ENCODE measurements around the gene CCDC167. TPM values are rescaled to one million over a fixed set of nuclear protein-coding genes. Genes with fewer than 3 reads are reported as not detected.

CCDC167 gene
- total RNA-seq, 1 donor from 2014 or later: 29.7 TPM

- H3K27me3 ChIP-seq (ENCODE audit: control insufficient read depth, insufficient read depth, low read length): peaks cover 4% of the 10 kb centered on the region
- no peak overlapping the region for H3K4me3 ChIP-seq (ENCODE audit: low read depth, low read length)
- FAIRE-seq (no peak), DNase-seq (ENCODE audit: low read depth) (no peak)
- no peaks in the 10 kb centered on the region for H3K36me3 ChIP-seq (ENCODE audit: control insufficient read depth, insufficient read depth, low read length)
- TF ChIP-seq, protein P1, sequence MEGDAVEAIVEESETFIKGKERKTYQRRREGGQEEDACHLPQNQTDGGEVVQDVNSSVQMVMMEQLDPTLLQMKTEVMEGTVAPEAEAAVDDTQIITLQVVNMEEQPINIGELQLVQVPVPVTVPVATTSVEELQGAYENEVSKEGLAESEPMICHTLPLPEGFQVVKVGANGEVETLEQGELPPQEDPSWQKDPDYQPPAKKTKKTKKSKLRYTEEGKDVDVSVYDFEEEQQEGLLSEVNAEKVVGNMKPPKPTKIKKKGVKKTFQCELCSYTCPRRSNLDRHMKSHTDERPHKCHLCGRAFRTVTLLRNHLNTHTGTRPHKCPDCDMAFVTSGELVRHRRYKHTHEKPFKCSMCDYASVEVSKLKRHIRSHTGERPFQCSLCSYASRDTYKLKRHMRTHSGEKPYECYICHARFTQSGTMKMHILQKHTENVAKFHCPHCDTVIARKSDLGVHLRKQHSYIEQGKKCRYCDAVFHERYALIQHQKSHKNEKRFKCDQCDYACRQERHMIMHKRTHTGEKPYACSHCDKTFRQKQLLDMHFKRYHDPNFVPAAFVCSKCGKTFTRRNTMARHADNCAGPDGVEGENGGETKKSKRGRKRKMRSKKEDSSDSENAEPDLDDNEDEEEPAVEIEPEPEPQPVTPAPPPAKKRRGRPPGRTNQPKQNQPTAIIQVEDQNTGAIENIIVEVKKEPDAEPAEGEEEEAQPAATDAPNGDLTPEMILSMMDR (IDR thresholded peaks at IDR 0.05; ENCODE audit: insufficient read depth, low read length, severe bottlenecking): no peak
Observed at GRCh38 chr6:37507690-37508421, 8.2 kb upstream of the CCDC167 start.

GRCh38 chr6:37507077-37507476 lies 7.4 kb upstream of the CCDC167 start:
- H3K36me3 ChIP-seq (ENCODE audit: control insufficient read depth, insufficient read depth, low read length): no peaks in the 10 kb centered on the region
- FAIRE-seq: no peak
- no peaks in the 10 kb centered on the region for H3K27me3 ChIP-seq (ENCODE audit: control insufficient read depth, insufficient read depth, low read length)
- no peak overlapping the region for H3K4me3 ChIP-seq (ENCODE audit: low read depth, low read length)
- no peak for DNase-seq (ENCODE audit: low read depth)
- TF ChIP-seq, protein P1 (IDR thresholded peaks at IDR 0.05; ENCODE audit: insufficient read depth, low read length, severe bottlenecking): no peak

DNA sequence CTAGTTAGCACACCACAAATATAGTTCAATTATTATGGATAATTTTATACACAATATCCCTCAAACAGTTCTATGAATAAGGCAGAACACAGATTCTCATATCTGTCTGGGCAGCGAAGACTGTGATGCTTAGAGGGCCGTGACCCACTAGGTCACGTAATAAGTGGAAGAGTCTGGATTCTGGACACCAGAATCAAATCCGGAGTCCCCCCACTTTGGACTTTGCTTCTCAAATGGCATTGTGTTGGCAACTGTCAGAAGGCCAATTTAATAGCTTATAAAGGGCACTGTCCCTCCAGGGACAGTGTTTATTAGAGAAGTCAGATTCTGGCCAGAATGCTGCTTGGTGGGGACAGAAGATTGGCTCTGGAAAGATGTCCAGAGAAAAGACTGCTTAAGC lies 6.8 kb upstream of the CCDC167 start:
- no peak for FAIRE-seq
- Histone ChIP-seq H3K4me3 (ENCODE audit: low read depth, low read length) (no peak overlapping the region), H3K36me3 (ENCODE audit: control insufficient read depth, insufficient read depth, low read length) (no peaks in the 10 kb centered on the region), H3K27me3 (ENCODE audit: control insufficient read depth, insufficient read depth, low read length) (no peaks in the 10 kb centered on the region)
- DNase-seq (ENCODE audit: low read depth): no peak
- TF ChIP-seq, protein P1 (IDR thresholded peaks at IDR 0.05; ENCODE audit: insufficient read depth, low read length, severe bottlenecking): no peak

GRCh38 chr6:37504024-37504423 lies 4.3 kb upstream of the CCDC167 start:
- FAIRE-seq (no peak), DNase-seq (ENCODE audit: low read depth) (no peak)
- Histone ChIP-seq H3K27me3 (ENCODE audit: control insufficient read depth, insufficient read depth, low read length) (no peaks in the 10 kb centered on the region), H3K4me3 (ENCODE audit: low read depth, low read length) (no peak overlapping the region), H3K36me3 (ENCODE audit: control insufficient read depth, insufficient read depth, low read length) (no peaks in the 10 kb centered on the region)
- TF ChIP-seq, protein P1 (IDR thresholded peaks at IDR 0.05; ENCODE audit: insufficient read depth, low read length, severe bottlenecking): no peak

- H3K4me3 ChIP-seq (ENCODE audit: low read depth, low read length): no peak overlapping the region
- DNase-seq (ENCODE audit: low read depth) (no peak), FAIRE-seq (no peak)
- H3K36me3 ChIP-seq (ENCODE audit: control insufficient read depth, insufficient read depth, low read length): no peaks in the 10 kb centered on the region
- TF ChIP-seq, protein P1 (IDR thresholded peaks at IDR 0.05; ENCODE audit: insufficient read depth, low read length, severe bottlenecking): no peak
- no peaks in the 10 kb centered on the region for H3K27me3 ChIP-seq (ENCODE audit: control insufficient read depth, insufficient read depth, low read length)
Observed at GRCh38 chr6:37503309-37503965, 3.7 kb upstream of the CCDC167 start.

Measured in bronchial epithelial cell (primary cell).